H9 (cell line): ENCODE data around the gene KCNJ16. TPM values are rescaled to one million over a fixed set of nuclear protein-coding genes. Genes with fewer than 3 reads are reported as not detected.

Experiments used
- DNase-seq: peaks from one replicate; pipeline ENCODE4 v3.0.0-alpha.2; 2017
- H2AFZ ChIP-seq: one replicate; pipeline ENCODE4 v1.6.1; 2013; ENCODE audit warnings: mild to moderate bottlenecking, low read length, control low read depth, moderate library complexity
- H2AK5ac ChIP-seq: 2 replicates; pipeline ENCODE4 v1.6.1; 2013; ENCODE audit warnings: low read length, control low read depth, mixed read lengths; ENCODE audit not compliant: insufficient read length
- H2BK120ac ChIP-seq: one replicate; pipeline ENCODE4 v1.6.1; 2013; ENCODE audit warnings: low read depth, mild to moderate bottlenecking, low read length, control low read depth, inconsistent platforms; ENCODE audit not compliant: poor library complexity, severe bottlenecking
- H2BK12ac ChIP-seq: 2 replicates; pipeline ENCODE4 v1.6.1; 2013; ENCODE audit warnings: low read length, control low read depth, mixed read lengths, low read depth; ENCODE audit not compliant: insufficient read length
- H2BK15ac ChIP-seq: 2 replicates; pipeline ENCODE4 v1.6.1; 2013; ENCODE audit warnings: low read depth, low read length, control low read depth
- H2BK20ac ChIP-seq: one replicate; pipeline ENCODE4 v1.6.1; 2013; ENCODE audit warnings: low read depth, mild to moderate bottlenecking, low read length, control low read depth, inconsistent platforms; ENCODE audit not compliant: poor library complexity, severe bottlenecking
- H2BK5ac ChIP-seq: 2 replicates; pipeline ENCODE4 v1.6.1; 2013; ENCODE audit warnings: low read length, control low read depth, mixed read lengths; ENCODE audit not compliant: insufficient read length
- H3K14ac ChIP-seq: 2 replicates; pipeline ENCODE4 v1.6.1; 2013; ENCODE audit warnings: low read length, control low read depth; ENCODE audit not compliant: insufficient read depth
- H3K18ac ChIP-seq: 2 replicates; pipeline ENCODE4 v1.6.1; 2013; ENCODE audit warnings: low read depth, mild to moderate bottlenecking, mixed read lengths, low read length, control low read depth; ENCODE audit not compliant: insufficient read length
- H3K23ac ChIP-seq: 2 replicates; pipeline ENCODE4 v1.6.1; 2013; ENCODE audit warnings: low read length, control low read depth, mixed read lengths, low read depth; ENCODE audit not compliant: insufficient read length
- H3K23me2 ChIP-seq: 2 replicates; pipeline ENCODE4 v1.6.1; 2013; ENCODE audit warnings: low read depth, mild to moderate bottlenecking, mixed read lengths, low read length, control low read depth; ENCODE audit not compliant: insufficient read length, poor library complexity, severe bottlenecking
- H3K27ac ChIP-seq: 2 replicates; pipeline ENCODE4 v1.5.1; 2013; ENCODE audit warnings: low read length, control low read depth, mixed read lengths, low read depth; ENCODE audit not compliant: insufficient read length
- H3K27me3 ChIP-seq: 2 replicates; pipeline ENCODE4 v1.6.1; 2013; ENCODE audit warnings: low read length, control low read depth, inconsistent platforms; ENCODE audit not compliant: insufficient read depth
- H3K4ac ChIP-seq: 2 replicates; pipeline ENCODE4 v1.6.1; 2013; ENCODE audit warnings: low read depth, mild to moderate bottlenecking, control low read depth, inconsistent platforms, low read length, moderate library complexity
- H3K4me1 ChIP-seq: 2 replicates; pipeline ENCODE4 v1.6.1; 2013; ENCODE audit warnings: low read length, control low read depth, inconsistent platforms; ENCODE audit not compliant: insufficient read depth
- H3K4me2 ChIP-seq: 2 replicates; pipeline ENCODE4 v1.6.1; 2013; ENCODE audit warnings: low read length, control low read depth, mixed read lengths; ENCODE audit not compliant: insufficient read length, insufficient read depth
- H3K56ac ChIP-seq: 2 replicates; pipeline ENCODE4 v1.6.1; 2013; ENCODE audit warnings: low read depth, mild to moderate bottlenecking, mixed read lengths, low read length, control low read depth; ENCODE audit not compliant: insufficient read length
- H3K79me1 ChIP-seq: 2 replicates; pipeline ENCODE4 v1.6.1; 2013; ENCODE audit warnings: low read depth, mild to moderate bottlenecking, moderate library complexity, low read length, control low read depth, inconsistent platforms; ENCODE audit not compliant: insufficient read depth, poor library complexity, severe bottlenecking
- H3K79me2 ChIP-seq: 2 replicates; pipeline ENCODE4 v1.6.1; 2013; ENCODE audit warnings: low read length, control low read depth, inconsistent platforms; ENCODE audit not compliant: insufficient read depth
- H3K9ac ChIP-seq: 2 replicates; pipeline ENCODE4 v1.6.1; 2013; ENCODE audit warnings: low read length, control low read depth, mixed read lengths; ENCODE audit not compliant: insufficient read length; ENCODE audit errors: extremely low read depth
- H3K9me3 ChIP-seq: one replicate; pipeline ENCODE4 v1.6.1; 2013; ENCODE audit warnings: low read depth, low read length, inconsistent platforms; ENCODE audit not compliant: control insufficient read depth
- H3T11ph ChIP-seq: one replicate; pipeline ENCODE4 v1.6.1; 2013; ENCODE audit warnings: mild to moderate bottlenecking, low read length, control low read depth, inconsistent platforms
- H4K20me1 ChIP-seq: one replicate; pipeline ENCODE4 v1.6.1; 2013; ENCODE audit not compliant: control insufficient read depth, insufficient read length, insufficient read depth
- H4K5ac ChIP-seq: 2 replicates; pipeline ENCODE4 v1.6.1; 2013; ENCODE audit warnings: low read depth, mild to moderate bottlenecking, mixed read lengths, low read length, control low read depth; ENCODE audit not compliant: insufficient read length
- H4K8ac ChIP-seq: replicated peaks from 2 replicates; pipeline ENCODE4 v1.6.1; 2013; ENCODE audit warnings: low read length, control low read depth, mixed read lengths, low read depth; ENCODE audit not compliant: insufficient read length
- H4K91ac ChIP-seq: 2 replicates; pipeline ENCODE4 v1.6.1; 2013; ENCODE audit warnings: low read depth, mild to moderate bottlenecking, moderate library complexity, mixed read lengths, low read length, control low read depth; ENCODE audit not compliant: insufficient read length
- H3K27ac Mint-ChIP-seq, 3 experiments: 2 replicates in 2 of 3; 3 replicates in 1 of 3; pipeline ENCODE4 v1.8.0; 2020 to 2021; ENCODE audit warnings: mixed read lengths in 3 of 3, mild to moderate bottlenecking in 1 of 3, moderate library complexity in 1 of 3
- H3K27me3 Mint-ChIP-seq: 2 replicates; pipeline ENCODE4 v1.8.0; 2021; ENCODE audit warnings: low read depth, mild to moderate bottlenecking, moderate library complexity, mixed read lengths
- H3K36me3 Mint-ChIP-seq, 3 experiments: 2 replicates in 2 of 3; 3 replicates in 1 of 3; pipeline ENCODE4 v1.8.0; 2020 to 2021; ENCODE audit warnings: low read depth in 3 of 3, mixed read lengths in 3 of 3; ENCODE audit not compliant: insufficient read depth in 1 of 3
- H3K4me1 Mint-ChIP-seq, 2 experiments: 2 replicates each; pipeline ENCODE4 v1.8.0; 2020; ENCODE audit warnings: mixed read lengths in 2 of 2
- H3K4me3 Mint-ChIP-seq, 2 experiments: 2 replicates in 1 of 2; 3 replicates in 1 of 2; pipeline ENCODE4 v1.8.0; 2020 to 2021; ENCODE audit warnings: mild to moderate bottlenecking in 2 of 2, mixed read lengths in 2 of 2, moderate library complexity in 1 of 2
- H3K9me3 Mint-ChIP-seq, 2 experiments: 2 replicates in 1 of 2; 3 replicates in 1 of 2; pipeline ENCODE4 v1.8.0; 2020; ENCODE audit warnings: mild to moderate bottlenecking in 2 of 2, mixed read lengths in 2 of 2, moderate library complexity in 1 of 2
- WGBS: extraction: QIAGEN DNeasy Blood & Tissue Kit; methylation state at CpG from one replicate; pipeline ENCODE4 v1.1.7; 2013; ENCODE audit warnings: missing lambda C conversion rate, low lambda C conversion rate, mixed read lengths; ENCODE audit not compliant: insufficient read length; ENCODE audit errors: extremely low coverage; 5-methylcytosine and 5-hydroxymethylcytosine counted together
- total RNA-seq: library from RNA; stranded (reverse); gene quantifications from 2 replicates; pipeline ENCODE4 v1.2.1, GENCODE V29; 2021
- TF ChIP-seq, protein P1 (sequence below): fragments of 200-600 bp; sonication (generic); conservative IDR thresholded peaks from 3 replicates; pipeline ENCODE4 v1.8.0; 2021; ENCODE audit warnings: antibody characterized with exemption, mild to moderate bottlenecking

The KCNJ16 gene
- total RNA-seq, 1 experiment from 2014 or later, result not detected

DNA sequence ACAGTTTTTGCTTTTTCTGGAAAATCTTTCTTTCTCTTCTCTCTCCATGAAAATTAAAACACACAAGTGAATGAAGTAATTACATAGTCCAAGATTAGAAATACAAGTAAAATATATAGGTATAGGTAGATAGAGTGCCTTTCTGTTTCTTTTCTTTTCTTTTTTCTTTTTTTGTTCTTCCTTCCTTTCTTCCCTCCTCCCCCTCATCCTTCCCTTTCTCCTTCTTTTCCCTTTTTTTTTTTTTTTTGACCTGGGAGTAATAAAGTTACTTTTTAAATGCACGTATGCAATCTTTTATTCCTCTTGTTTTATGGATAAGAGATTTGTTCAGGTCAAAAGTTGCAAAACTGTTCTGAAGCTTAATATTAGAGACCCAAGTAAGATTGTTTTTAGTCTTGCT lies 59.8 kb downstream of the KCNJ16 start:
- Histone ChIP-seq H4K5ac (no peak overlapping the region), H3K79me2 (no peaks in the 10 kb centered on the region), H4K8ac (no peak overlapping the region), H2AFZ (no peak overlapping the region), H2AK5ac (no peak overlapping the region), H3K23ac (no peak overlapping the region), H3K79me1 (no peaks in the 10 kb centered on the region), H2BK120ac (no peak overlapping the region), H3K4ac (no peak overlapping the region), H3K18ac (no peak overlapping the region), H3K4me2 (no peak overlapping the region), H3T11ph (no peak overlapping the region), H2BK15ac (no peak overlapping the region), H2BK20ac (no peak overlapping the region), H4K91ac (no peak overlapping the region), H3K9me3 (no peaks in the 10 kb centered on the region), H2BK5ac (no peak overlapping the region), H2BK12ac (no peak overlapping the region), H3K27me3 (no peaks in the 10 kb centered on the region), H3K14ac (no peak overlapping the region), H3K4me1 (no peaks in the 10 kb centered on the region; the same call in 1 of the 2 replicates), H4K20me1 (no peaks in the 10 kb centered on the region), H3K56ac (no peak overlapping the region), H3K9ac (no peak overlapping the region), H3K23me2 (no peaks in the 10 kb centered on the region), H3K27ac (no peak overlapping the region)
- H3K4me1 Mint-ChIP-seq, result peaks cover 14 to 15% of the 10 kb centered on the region in 2 experiments
- WGBS, result no CpG with 5 or more reads among the region's 1 CpG
- DNase-seq, result no peak
- TF ChIP-seq, protein P1, sequence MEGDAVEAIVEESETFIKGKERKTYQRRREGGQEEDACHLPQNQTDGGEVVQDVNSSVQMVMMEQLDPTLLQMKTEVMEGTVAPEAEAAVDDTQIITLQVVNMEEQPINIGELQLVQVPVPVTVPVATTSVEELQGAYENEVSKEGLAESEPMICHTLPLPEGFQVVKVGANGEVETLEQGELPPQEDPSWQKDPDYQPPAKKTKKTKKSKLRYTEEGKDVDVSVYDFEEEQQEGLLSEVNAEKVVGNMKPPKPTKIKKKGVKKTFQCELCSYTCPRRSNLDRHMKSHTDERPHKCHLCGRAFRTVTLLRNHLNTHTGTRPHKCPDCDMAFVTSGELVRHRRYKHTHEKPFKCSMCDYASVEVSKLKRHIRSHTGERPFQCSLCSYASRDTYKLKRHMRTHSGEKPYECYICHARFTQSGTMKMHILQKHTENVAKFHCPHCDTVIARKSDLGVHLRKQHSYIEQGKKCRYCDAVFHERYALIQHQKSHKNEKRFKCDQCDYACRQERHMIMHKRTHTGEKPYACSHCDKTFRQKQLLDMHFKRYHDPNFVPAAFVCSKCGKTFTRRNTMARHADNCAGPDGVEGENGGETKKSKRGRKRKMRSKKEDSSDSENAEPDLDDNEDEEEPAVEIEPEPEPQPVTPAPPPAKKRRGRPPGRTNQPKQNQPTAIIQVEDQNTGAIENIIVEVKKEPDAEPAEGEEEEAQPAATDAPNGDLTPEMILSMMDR, result no peak
- H3K9me3 Mint-ChIP-seq, result no peaks in the 10 kb centered on the region
- no peak overlapping the region for H3K27ac Mint-ChIP-seq
- H3K27me3 Mint-ChIP-seq, result no peaks in the 10 kb centered on the region; the same call in 1 of the 2 replicates
- H3K4me3 Mint-ChIP-seq, result no peak overlapping the region
- H3K36me3 Mint-ChIP-seq, result no peaks in the 10 kb centered on the region
